ENCODE measurements around the gene SLC27A4. TPM values are rescaled to one million over a fixed set of nuclear protein-coding genes. Genes with fewer than 3 reads are reported as not detected.
"Not testable (repeated sequence)": the region's sequence is repeated elsewhere in the genome, so short reads cannot be mapped to it uniquely, and the experiment has no call there.

Gene SLC27A4
- total RNA-seq, 1 donor from 2014 or later = 30.3 TPM

DNA sequence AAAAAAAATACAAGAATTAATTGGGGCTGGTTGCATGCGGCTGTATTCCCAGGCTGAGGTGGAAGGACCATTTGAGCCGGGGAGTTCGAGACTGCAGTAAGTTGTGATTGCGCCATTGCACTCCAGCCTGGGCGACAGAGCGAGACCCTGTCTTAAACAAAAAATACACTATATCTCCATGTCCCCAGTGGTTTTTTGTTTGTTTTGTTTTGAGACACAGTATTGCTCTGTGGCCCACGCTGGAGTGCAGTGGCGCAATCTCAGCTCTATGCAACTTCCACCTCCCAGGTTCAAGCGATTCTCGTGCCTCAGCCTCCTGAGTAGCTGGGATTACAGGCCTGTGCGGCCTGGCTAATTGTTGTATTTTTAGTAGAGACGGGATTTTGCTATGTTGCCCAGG, 16.5 kb upstream of the SLC27A4 start:
- DNase-seq (ENCODE audit: low spot score) (no peak), ATAC-seq (no peak)

DNA sequence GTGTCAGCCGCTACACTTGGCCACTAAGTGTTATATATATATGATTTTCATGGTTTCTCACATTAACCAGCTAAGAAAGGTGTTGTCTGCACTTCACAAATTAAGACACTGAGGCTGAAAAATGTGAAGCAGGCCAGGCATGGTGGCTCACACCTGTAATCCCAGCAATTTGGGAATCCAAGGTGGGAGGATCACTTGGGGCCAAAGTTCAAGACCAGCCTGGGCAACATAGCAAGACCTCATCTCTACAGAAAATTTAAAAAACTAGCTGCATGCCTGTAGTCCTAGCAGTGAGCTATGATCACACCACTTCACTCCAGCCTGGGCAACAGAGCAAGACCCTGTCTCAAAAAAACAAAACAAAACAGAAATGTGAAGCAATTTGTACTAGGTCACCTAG, 15.9 kb upstream of the SLC27A4 start:
- ATAC-seq = no peak
- no peak for DNase-seq (ENCODE audit: low spot score)

DNA sequence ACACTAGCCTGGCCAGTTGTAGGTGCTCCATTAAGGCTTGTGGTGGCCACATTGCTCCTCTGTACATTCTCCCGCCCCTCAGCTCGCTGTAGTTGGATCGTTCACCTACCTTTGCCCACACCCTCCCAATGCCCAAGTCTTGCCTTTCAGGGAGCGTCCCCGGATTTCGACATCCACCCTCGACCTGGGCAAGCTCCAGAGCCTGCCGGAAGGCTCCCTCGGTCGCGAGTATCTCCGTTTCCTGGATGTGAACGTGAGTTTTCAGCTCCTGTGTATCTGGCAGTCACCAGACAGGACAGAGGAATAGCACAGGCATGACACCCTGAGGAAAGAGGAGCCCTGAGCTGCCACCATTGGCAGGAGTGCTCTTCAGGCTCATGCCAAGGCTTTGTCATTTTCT, 14.7 kb upstream of the SLC27A4 start:
- DNase-seq (ENCODE audit: low spot score) = peak; percentile 64
- ATAC-seq = peak; percentile 37

DNA sequence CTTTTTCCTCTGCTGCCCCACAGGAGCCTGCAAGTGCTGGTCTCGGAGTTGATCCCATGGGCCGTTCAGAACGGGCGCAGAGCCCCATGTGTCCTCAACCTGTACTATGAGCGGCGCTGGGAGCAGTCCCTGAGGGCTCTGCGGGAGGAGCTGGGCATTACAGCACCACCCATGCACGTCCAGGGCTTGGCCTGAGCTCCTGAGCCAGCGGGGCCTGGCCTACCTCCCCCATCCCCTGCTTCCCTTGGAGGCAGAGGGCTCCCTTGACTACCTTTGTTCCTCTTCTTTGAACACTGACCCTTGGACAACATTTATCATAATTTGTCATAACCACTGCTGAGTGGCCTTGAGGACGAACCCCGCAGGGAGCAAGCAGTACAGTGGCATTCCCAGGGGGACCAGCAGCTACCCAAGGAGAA, 6.9 kb upstream of the SLC27A4 start:
- DNase-seq (ENCODE audit: low spot score) (no peak), ATAC-seq (no peak)

DNA sequence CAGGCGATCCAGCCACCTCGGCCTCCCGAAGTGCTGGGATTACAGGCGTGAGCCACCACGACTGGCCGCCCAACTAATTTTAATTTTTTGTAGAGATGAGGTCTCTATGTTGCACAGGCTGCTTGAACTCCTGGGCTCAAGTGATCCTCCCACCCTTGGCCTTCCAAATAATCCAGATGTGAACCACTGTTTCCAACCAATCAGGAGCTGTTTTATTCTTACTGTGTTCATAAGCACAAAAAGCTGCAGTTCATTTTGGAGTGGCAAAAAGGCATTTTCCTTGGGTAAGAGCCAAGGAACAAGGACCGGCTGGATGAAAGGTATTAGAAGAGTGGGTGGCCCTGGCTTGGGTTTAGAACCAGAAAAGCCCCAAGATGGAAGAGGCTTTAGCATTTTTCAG, 5.2 kb upstream of the SLC27A4 start:
- ATAC-seq (no peak), DNase-seq (ENCODE audit: low spot score) (no peak)

DNA sequence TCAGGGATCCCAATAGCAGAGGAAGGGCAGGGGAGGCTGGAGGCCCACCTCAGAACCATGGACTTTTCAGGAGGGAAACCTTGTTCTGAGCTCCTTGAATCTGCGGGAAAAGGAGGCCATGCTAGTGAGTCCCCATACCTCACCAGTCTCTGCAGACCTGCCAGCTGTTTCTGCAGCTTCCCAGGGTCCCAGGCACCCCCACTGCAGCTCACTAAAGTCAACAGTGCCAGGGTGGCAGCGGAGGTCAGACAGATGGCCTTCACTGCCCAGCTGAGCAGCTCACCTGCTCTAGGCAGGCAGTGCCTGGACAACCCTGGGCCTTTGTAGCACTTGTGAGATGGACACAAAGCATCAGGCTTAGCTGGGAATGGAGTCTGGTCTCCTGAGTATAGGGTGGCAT, 4.4 kb upstream of the SLC27A4 start:
- no peak for ATAC-seq
- no peak for DNase-seq (ENCODE audit: low spot score)

DNA sequence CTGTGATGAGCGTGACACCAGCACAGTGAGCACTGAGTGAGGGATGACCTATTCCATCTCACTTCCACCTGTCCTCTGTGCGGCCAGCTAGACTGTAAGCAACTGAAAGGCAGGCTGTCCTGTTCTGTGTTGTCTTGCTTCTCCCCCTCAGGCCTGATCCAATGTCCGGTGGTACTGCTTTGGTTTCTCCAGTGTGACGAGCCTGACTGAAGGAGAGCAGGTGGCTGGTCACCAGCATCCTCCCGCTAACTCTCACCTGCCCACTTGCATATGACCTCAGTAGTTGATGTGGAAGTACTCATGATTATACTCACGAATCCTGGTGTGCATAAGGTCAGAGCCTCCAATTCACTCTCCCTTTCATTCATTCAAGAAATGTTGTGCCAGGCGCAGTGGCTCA, 2.4 kb upstream of the SLC27A4 start:
- ATAC-seq (no peak), DNase-seq (ENCODE audit: low spot score) (no peak)

DNA sequence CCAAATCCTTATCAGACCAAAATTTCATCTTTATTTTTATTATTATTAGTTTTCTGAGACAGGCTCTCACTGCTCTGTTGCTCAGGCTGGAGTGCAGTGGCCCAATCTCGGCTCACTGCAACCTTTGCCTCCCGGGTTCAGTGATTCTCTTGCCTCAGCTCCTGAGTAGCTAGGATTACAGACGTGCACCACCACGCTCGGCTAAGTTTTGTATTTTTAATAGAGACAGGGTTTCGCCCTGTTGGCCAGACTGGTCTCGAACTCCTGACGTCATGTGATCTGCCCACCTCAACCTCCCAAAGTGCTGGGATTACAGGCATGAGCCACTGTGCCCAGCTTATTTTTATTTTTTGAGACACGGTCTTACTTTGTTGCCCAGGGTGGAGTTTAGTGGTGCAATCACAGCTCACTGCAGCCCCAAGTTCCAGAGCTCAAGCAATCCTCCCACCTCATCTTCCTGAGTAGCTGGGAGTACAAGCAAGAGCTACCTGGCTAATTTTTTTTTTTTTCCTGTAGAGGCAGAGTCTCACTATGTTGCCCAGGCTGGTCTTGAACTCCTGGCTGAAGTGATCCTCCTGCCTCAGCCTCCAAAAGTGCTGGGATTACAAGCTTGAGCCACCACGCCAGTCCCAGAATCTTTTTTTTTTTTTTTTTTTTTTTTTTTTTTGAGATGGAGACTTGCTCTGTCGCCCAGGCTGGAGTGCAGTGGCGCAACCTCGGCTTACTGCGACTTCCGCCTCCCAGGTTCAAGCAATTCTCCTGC, 1.3 kb upstream of the SLC27A4 start:
- not testable (repeated sequence) for DNase-seq (ENCODE audit: low spot score)

DNA sequence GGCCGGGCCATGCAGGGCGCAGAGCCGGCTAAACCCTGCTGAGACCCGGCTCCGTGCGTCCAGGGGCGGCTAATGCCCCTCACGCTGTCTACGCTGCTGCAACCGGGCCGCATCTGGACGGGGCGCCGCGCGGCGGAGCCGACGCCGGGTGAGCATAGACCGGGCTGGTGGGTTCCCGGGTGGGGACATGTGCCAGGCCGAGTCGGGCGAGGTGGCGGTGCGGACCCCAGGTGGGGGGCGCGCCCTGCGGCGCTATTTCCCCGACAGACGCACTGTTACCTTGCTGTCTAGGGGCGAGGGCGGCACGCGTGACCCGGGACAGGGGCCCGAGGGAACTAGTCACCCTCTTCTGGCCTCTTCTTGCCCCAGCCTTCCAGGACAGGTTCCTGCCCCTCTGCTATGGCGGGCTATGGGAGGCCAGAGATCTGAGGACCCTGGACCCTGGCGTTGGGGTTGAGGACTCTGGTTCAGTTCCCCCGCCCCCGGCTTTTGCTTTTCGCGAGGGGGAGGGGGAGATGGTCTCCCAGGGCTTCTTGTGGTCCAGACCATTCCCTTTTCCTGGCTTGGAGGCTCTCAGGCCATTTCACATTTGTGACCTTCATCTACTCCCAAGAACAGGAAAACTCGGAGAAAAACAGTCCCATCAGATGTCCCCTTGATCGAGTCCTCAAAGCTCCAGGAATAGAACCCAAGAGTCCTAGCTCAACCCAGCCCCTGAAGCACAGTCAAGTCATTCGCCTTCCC, 536 bp downstream of the SLC27A4 start:
- no peak for DNase-seq (ENCODE audit: low spot score)
- ATAC-seq = peak; percentile 20

More for the DNA sequence above, 1.3 kb upstream of the SLC27A4 start:
- ATAC-seq = not testable (repeated sequence)

DNA sequence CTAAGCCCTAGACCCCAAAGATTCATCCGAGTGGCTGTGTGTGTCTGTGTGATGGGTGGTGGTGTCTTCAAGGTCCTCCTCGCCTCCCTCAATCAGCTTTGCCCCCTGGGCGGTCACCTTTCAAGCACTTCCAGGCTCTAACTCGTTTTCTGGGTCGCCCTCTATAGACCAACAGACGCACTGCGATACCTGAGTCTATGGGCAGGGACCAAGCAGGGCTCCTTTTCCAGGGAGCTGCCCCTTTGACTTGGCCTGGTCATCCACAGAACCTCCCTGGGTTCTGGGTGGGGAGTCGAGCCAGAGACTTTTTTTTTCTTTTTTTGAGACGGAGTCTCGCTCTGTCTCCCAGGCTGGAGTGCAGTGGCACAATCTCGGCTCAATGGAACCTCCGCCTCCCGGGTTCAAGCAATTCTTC, 1.1 kb downstream of the SLC27A4 start:
- ATAC-seq (peak; percentile 68), DNase-seq (ENCODE audit: low spot score) (peak; percentile 66)

DNA sequence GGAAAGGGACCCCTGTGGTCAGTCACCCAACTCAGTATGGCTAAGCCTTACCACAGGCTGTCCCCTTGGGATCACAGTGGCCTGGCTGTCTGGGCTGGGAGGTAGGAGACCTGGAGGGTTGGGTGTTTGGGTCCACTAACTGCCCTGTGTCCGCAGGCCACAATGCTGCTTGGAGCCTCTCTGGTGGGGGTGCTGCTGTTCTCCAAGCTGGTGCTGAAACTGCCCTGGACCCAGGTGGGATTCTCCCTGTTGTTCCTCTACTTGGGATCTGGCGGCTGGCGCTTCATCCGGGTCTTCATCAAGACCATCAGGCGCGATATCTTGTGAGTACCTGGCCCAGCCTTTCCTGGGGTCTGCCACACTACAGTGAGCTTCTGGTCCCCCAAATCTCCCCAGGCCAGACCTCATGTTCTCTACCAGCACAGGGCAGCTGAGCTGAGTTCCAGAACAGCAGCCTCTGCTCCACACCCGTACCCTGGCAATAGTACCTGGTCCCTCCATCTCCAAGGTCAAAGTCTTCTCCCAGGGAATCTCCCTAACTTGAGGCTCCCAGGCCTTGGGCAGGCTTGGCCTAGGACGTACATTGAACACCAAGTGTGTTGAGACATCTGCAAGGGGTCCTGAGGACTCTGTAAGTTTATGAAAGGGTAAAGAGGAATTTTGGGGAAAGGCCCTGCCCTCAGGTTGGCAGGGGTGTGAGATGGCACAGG, 2.8 kb downstream of the SLC27A4 start:
- DNase-seq (ENCODE audit: low spot score) (no peak), ATAC-seq (no peak)

DNA sequence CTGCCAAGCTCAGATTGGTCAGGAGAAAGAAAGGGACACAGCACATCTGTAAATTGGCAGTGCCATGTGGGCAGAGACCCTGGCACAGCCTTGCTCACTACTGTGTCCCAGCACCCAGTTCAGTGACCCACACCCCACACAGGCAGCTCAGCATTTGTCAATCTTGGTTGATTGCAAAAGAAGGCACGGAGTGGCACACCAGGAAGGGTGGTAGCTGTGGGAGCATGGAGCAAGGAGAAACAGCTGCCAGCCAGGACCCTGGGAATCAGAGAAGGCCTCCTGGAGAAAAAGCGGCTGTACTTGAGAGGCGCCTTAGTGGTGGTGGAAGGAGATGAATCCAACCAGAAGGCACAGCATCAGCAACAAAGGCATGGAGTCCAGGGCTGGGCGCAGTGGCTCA, 3.5 kb downstream of the SLC27A4 start:
- ATAC-seq (no peak), DNase-seq (ENCODE audit: low spot score) (no peak)

DNA sequence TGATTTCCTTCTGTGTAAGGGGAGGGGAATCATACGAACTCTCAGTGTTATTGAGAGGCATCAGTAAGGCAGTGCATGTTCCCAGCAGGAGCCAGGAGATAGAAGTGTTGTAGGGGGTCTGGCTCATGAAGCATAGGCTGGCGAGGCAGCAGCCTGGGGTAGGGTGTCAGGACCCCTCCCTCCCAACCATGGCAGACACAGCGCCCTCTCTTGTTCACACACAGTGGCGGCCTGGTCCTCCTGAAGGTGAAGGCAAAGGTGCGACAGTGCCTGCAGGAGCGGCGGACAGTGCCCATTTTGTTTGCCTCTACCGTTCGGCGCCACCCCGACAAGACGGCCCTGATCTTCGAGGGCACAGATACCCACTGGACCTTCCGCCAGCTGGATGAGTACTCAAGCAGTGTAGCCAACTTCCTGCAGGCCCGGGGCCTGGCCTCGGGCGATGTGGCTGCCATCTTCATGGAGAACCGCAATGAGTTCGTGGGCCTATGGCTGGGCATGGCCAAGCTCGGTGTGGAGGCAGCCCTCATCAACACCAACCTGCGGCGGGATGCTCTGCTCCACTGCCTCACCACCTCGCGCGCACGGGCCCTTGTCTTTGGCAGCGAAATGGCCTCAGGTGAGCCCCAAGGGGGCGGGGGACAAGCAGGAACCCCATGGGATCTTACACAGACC, 4.7 kb downstream of the SLC27A4 start:
- ATAC-seq = no peak
- DNase-seq (ENCODE audit: low spot score) = no peak

DNA sequence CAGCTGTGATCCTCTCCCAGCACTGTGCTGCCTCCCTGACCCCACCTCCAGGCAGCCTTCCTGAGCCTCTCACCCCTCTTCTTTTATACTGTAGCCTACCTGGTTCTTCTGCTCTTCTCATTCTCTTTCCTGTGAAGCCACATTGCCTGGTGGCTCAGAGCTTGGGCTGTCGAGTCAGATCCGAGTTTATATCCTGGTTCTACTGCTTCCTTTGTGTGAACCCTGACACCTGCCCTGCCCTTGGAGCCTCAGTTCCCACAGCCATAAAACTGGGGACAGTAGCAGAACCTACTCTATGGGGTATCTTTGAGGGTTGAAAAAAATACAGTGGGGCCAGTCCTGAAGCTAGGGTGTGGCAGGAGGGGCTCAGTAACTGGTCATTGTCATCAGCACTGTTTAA, 8.8 kb downstream of the SLC27A4 start:
- DNase-seq (ENCODE audit: low spot score) (no peak), ATAC-seq (no peak)

DNA sequence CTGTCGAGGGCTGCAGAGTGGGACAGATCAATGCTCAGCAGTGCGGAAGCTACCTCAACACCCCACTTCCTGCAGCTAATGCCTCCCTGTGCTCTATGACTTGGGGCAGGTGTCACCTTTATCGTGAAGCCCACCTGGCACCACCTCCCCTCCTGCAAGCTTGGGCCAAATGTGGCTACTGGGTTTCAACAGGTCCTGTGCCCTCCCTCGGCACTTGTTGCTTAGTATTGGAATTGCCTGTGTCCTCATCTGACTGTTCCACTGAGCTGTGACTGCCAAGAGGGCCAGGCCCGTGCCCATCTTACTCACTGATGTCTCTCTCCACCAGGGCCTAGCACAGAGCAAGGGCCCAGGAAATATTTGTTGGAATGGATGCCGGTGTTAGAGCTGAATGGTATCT, 9.4 kb downstream of the SLC27A4 start:
- ATAC-seq = no peak
- DNase-seq (ENCODE audit: low spot score) = no peak

DNA sequence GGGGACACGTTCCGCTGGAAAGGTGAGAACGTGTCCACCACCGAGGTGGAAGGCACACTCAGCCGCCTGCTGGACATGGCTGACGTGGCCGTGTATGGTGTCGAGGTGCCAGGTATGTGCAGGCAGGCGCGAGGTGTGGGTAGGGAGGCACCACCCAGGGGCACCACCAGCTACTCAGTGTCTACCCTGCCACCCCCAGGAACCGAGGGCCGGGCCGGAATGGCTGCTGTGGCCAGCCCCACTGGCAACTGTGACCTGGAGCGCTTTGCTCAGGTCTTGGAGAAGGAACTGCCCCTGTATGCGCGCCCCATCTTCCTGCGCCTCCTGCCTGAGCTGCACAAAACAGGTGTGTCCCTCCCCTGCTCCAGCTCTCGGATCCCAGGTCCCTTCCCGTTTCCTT, 15.1 kb downstream of the SLC27A4 start:
- ATAC-seq (no peak), DNase-seq (ENCODE audit: low spot score) (no peak)

DNA sequence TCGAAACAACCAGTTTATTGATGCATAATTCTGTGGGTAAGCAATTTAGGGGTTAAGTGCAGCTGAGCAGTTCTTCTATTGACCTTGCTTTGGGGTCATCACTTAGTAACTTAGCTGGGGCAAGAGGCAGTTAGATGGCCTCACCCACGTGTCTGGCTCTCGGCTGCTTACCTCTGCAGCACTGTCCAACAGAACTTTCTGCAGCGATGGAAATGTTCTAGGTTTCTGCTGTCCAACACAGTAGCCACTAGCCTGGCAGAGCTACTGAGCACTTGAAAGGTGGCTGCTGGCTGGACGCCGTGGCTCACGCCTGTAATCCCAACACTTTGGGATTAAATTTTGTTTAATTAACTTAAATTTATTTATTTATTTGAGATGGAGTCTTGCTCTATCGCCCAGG, 17.8 kb downstream of the SLC27A4 start:
- ATAC-seq (peak; percentile 24), DNase-seq (ENCODE audit: low spot score) (no peak)

DNA sequence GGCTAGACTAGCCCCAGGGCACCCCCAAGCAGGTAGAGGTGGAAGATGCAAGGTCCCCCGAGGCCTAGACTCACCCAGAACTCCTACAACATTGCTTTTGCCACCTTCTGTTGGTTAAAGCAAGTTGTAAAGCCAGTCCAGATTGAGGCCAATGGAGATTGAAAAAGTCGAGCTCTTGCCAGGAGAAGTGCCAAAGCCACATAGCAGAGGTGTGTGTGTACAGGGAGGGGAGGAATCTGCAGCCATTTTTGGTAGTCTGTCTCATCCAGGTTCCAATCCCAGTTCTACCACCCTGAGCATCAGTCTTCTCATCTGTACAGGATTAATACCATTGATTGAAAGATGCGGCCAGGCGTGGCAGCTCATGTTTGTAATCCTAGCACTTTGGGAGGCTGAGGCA, 18.5 kb downstream of the SLC27A4 start:
- DNase-seq (ENCODE audit: low spot score) (no peak), ATAC-seq (no peak)

DNA sequence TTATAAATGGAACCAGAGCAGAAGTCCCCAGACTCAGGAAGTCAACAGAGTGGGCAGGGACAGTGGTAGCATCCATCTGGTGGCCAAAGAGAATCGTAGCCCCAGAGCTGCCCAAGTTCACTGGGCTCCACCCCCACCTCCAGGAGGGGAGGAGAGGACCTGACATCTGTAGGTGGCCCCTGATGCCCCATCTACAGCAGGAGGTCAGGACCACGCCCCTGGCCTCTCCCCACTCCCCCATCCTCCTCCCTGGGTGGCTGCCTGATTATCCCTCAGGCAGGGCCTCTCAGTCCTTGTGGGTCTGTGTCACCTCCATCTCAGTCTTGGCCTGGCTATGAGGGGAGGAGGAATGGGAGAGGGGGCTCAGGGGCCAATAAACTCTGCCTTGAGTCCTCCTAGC, 20.5 kb downstream of the SLC27A4 start:
- DNase-seq (ENCODE audit: low spot score) (no peak), ATAC-seq (no peak)

DNA sequence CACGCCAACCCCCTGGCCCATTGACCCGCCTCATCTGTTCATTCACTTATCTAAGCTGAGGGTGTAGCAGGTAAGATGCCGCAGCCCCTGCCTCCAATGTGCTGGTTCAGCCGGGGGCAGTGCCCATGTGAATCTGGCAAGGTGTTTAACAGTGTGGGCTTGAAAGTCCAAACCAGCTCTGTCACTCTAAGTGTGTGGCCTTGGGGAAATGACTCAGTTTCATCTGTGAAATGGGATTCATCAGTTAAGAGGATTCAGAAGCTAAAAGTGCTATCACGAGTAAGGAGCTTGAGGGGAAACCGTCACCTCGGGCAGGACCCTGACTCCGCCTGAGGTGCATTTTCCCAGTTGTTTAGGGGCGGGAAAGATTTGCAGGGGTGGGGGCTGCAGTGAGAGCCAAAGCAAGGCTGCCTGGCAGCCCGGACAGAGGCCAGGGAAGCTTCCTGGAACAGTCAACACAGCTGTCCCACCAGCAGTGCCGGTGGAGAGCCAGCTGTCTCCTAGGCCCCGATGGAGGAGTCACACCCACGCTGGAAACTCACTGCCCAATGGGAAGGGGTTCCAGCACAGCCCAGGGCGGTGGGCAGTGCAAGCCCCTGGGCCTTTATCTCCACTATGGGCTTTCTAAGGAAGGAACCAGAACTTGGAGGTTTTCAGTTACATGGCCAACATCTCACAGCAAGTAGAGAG, 21.1 kb downstream of the SLC27A4 start:
- no peak for ATAC-seq
- DNase-seq (ENCODE audit: low spot score) = no peak
